HCT116 (cell line): ENCODE results near the gene ZFPL1. TPM values are rescaled to one million over a fixed set of nuclear protein-coding genes. Genes with fewer than 3 reads are reported as not detected.

Experiments
- ATAC-seq: fragments of 200-7000 bp; cut with Tn5 transposase; 2 replicates; pipeline ENCODE4 v1.9.1; 2020; ENCODE audit warnings: mild to moderate bottlenecking, moderate library complexity
- BruUV-seq: library from RNA; stranded (reverse); fragments of 400-500 nt; replicated peaks from 2 replicates; lab custom pipeline; 2021; lab: Mats Ljungman, UMichigan
- CTCF ChIA-PET: fragments of 300-600 bp; sonication (Branson Sonifier 250); formaldehyde crosslinking; loops from one replicate; lab custom pipeline; 2021; ENCODE audit warnings: antibody characterized with exemption; lab: Charles Lee
- POLR2A ChIA-PET: fragments of 300-600, 350-600 bp; sonication (Branson Sonifier 250); formaldehyde crosslinking; loops from one replicate; lab custom pipeline; 2021; ENCODE audit warnings: antibody characterized with exemption; lab: Charles Lee
- RAD21 ChIA-PET, 2 experiments: fragments of 300-600 bp; sonication (Branson Sonifier 250); formaldehyde crosslinking; loops; one replicate each; lab custom pipeline; 2023; ENCODE audit warnings: low total read pairs in 2 of 2; ENCODE audit not compliant: uncharacterized antibody in 2 of 2, unreplicated experiment in 2 of 2, low non-redundant PET in 1 of 2; lab: Charles Lee
- DNase-seq: peaks from one replicate; pipeline ENCODE4 v3.0.0-alpha.2; 2010; ENCODE audit warnings: low read depth, low spot score
- H2AFZ ChIP-seq: fragments of 200-600 bp; shearing (Covaris generic), sonication (generic); 2 replicates; pipeline ENCODE4 v1.6.1; 2017; ENCODE audit warnings: low read depth, mixed run types, mixed read lengths, antibody characterized with exemption, low read length; ENCODE audit not compliant: poor library complexity, severe bottlenecking
- H3K27ac ChIP-seq: 2 replicates; pipeline ENCODE4 v1.5.1; 2012; ENCODE audit warnings: low read depth, low read length
- H3K27me3 ChIP-seq: fragments of 200-600 bp; sonication (generic); 2 replicates; pipeline ENCODE4 v1.6.1; 2016; ENCODE audit warnings: mixed run types, low read length, mixed read lengths; ENCODE audit not compliant: insufficient read depth
- H3K36me3 ChIP-seq, 2 experiments: fragments of 200-500 bp in 1 of 2; fragments of 200-600 bp in 1 of 2; sonication (Bioruptor generic) in 1 of 2; sonication (generic) in 1 of 2; 2 replicates each; pipeline versions ENCODE4 v1.5.1 to v1.6.1; 2014 to 2016; ENCODE audit warnings: low read length in 2 of 2, inconsistent platforms in 1 of 2, mixed read lengths in 1 of 2, mixed run types in 1 of 2; ENCODE audit not compliant: insufficient read depth in 2 of 2, control insufficient read depth in 1 of 2
- H3K4me1 ChIP-seq, 2 experiments: fragments of 200-600 bp in 1 of 2; sonication (generic) in 1 of 2; 2 replicates each; pipeline versions ENCODE4 v1.5.1 to v1.6.1; 2012 to 2017; ENCODE audit warnings: low read length in 2 of 2, inconsistent platforms in 1 of 2, mild to moderate bottlenecking in 1 of 2, mixed read lengths in 1 of 2, mixed run types in 1 of 2, moderate library complexity in 1 of 2; ENCODE audit not compliant: insufficient read depth in 2 of 2, control insufficient read depth in 1 of 2
- H3K4me2 ChIP-seq: fragments of 200-600 bp; sonication (generic); 2 replicates; pipeline ENCODE4 v1.6.1; 2017; ENCODE audit warnings: mixed run types, low read length, mixed read lengths
- H3K4me3 ChIP-seq, 2 experiments: fragments of 200-600 bp in 1 of 2; sonication (generic) in 1 of 2; replicated peaks in 1 of 2; 2 replicates each; pipeline ENCODE4 v1.5.1; 2011 to 2016; ENCODE audit warnings: low read length in 2 of 2, control low read depth in 1 of 2, low read depth in 1 of 2, mild to moderate bottlenecking in 1 of 2, mixed read lengths in 1 of 2, mixed run types in 1 of 2
- H3K79me2 ChIP-seq: fragments of 200-600 bp; sonication (generic); 2 replicates; pipeline ENCODE4 v1.6.1; 2017; ENCODE audit warnings: mild to moderate bottlenecking, mixed run types, low read length, moderate library complexity, mixed read lengths; ENCODE audit not compliant: insufficient read depth
- H3K9ac ChIP-seq: fragments of 200-600 bp; sonication (generic); 2 replicates; pipeline ENCODE4 v1.6.1; 2016; ENCODE audit warnings: low read length, mixed read lengths
- H3K9me2 ChIP-seq: fragments of 200-600 bp; sonication (generic), shearing (Covaris generic); 2 replicates; pipeline ENCODE4 v1.6.1; 2017; ENCODE audit warnings: mixed run types, mild to moderate bottlenecking, moderate library complexity; ENCODE audit not compliant: insufficient read depth
- H3K9me3 ChIP-seq, 2 experiments: fragments of 200-500 bp in 1 of 2; fragments of 200-600 bp in 1 of 2; sonication (Bioruptor generic) in 1 of 2; sonication (generic) in 1 of 2; 2 replicates each; pipeline ENCODE4 v1.6.1; 2014 to 2017; ENCODE audit warnings: low read length in 2 of 2, mixed read lengths in 2 of 2, inconsistent platforms in 1 of 2, low read depth in 1 of 2, mild to moderate bottlenecking in 1 of 2, mixed run types in 1 of 2, moderate library complexity in 1 of 2; ENCODE audit not compliant: control insufficient read depth in 1 of 2, insufficient read depth in 1 of 2
- H4K20me1 ChIP-seq: fragments of 200-600 bp; sonication (generic), shearing (Covaris generic); 2 replicates; pipeline ENCODE4 v1.6.1; 2017; ENCODE audit warnings: mixed run types, mild to moderate bottlenecking, moderate library complexity; ENCODE audit not compliant: insufficient read depth
- CEBPB ChIP-seq: IDR thresholded peaks from 2 replicates; pipeline ENCODE4 v1.6.1; 2012; ENCODE audit warnings: low read depth
- JUND ChIP-seq: IDR thresholded peaks from 2 replicates; pipeline ENCODE4 v1.6.1; 2012
- SIN3A ChIP-seq: IDR thresholded peaks from 2 replicates; pipeline ENCODE4 v1.6.1; 2012; ENCODE audit warnings: low read depth
- SP1 ChIP-seq: IDR thresholded peaks from 2 replicates; pipeline ENCODE4 v1.6.1; 2012; ENCODE audit warnings: low read depth
- TCF7L2 ChIP-seq: IDR thresholded peaks from 2 replicates; pipeline ENCODE4 v1.7.0; 2011; ENCODE audit warnings: borderline replicate concordance, inconsistent platforms; ENCODE audit not compliant: insufficient read depth, insufficient read length; ENCODE audit errors: extremely low read depth
- intact Hi-C: fragments of 100-400 bp; cut with micrococcal nuclease; formaldehyde crosslinking; loops from 2 replicates; pipeline ENCODE4 v1.10.0; 2022
- total RNA-seq: library from RNA; stranded (reverse); gene quantifications from one replicate; pipeline ENCODE4 v1.2.1, GENCODE V29; 2021; ENCODE audit not compliant: unreplicated experiment
- TF ChIP-seq, protein P1 (sequence below): IDR thresholded peaks from 2 replicates; pipeline ENCODE4 v1.6.1; 2011; ENCODE audit warnings: mild to moderate bottlenecking, low read length, moderate library complexity; ENCODE audit not compliant: insufficient replicate concordance; ENCODE audit errors: extremely low read depth
- TF ChIP-seq, protein P2 (sequence below): IDR thresholded peaks from 2 replicates; pipeline ENCODE4 v1.6.1; 2012; ENCODE audit warnings: low read depth
- TF ChIP-seq, protein P3 (sequence below): IDR thresholded peaks from 2 replicates; pipeline ENCODE4 v1.6.1; 2012

Gene ZFPL1
- total RNA-seq, 1 experiment from 2014 or later: 35.3 TPM

DNA sequence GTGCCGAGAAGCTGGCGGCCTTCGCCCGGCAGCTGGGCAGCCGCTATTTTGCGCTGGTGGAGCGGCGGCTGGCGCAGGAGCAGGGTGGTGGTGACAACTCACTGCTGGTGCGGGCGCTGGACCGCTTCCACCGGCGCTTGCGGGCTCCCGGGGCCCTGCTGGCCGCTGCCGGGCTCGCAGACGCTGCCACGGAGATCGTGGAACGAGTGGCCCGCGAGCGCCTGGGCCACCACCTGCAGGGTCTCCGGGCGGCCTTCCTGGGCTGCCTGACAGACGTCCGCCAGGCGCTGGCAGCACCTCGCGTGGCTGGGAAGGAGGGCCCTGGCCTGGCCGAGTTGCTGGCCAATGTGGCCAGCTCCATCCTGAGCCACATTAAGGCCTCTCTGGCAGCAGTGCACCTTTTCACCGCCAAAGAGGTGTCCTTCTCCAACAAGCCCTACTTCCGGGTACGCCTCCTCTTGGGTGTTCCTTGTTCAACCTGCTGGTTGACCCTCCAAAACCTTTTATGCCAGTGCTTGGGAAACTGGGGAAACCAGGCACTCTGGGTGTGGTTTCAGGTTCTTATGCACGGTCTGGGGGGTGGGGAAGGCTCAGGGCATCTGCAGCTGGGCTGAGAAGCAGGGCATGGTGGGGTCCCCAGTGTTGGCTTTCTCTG lies 24.6 kb downstream of the ZFPL1 start (continued):
- no peak for TF ChIP-seq JUND

DNA sequence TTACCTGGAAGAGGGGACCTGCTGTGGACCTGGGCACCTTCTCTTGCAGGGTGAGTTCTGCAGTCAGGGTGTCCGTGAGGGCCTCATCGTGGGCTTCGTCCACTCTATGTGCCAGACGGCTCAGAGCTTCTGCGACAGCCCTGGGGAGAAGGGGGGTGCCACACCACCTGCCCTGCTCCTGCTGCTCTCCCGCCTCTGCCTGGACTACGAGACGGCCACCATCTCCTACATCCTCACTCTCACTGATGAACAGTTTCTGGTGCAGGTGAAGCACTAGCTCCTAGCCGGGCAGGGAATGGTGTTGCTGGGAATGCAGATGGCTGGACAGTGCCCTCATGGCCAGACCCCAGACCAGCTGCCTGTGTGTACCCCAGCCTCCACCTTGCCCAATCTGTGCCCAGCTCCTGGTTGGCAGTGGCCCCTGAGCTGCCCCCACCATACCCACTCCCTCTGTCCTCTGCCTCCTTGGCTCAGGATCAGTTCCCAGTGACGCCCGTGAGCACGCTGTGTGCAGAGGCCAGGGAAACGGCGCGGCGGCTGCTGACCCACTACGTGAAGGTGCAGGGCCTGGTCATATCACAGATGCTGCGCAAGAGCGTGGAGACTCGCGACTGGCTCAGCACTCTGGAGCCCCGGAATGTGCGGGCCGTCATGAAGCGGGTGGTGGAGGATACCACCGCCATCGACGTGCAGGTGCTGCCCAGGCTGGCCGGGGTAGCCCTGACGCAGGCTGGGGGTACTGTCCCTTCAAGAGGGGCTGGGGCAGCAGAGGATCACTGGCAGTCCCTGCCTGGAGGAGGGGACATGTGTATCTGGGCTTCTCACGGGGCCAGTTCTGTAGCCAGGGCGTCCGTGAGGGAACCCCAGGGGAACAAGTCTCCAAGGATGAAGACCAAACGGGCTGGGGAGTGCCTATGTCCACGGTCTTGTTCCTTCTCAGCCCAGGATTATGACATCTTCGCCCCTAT lies 25.5 kb downstream of the ZFPL1 start:
- no TSS peak for BruUV-seq
- Histone ChIP-seq H3K79me2 (0 out of 2 replicates have a peak, but pooled peaks cover 4% of the 10 kb centered on the region), H3K9me3 (no peaks in the 10 kb centered on the region), H3K4me1 (peaks cover 15 to 34% of the 10 kb centered on the region in 2 experiments), H3K4me2 (no peak overlapping the region), H2AFZ (no peak overlapping the region), H3K4me3 (no peak overlapping the region), H3K36me3 (no peaks in the 10 kb centered on the region), H3K27ac (no peak overlapping the region), H4K20me1 (no peaks in the 10 kb centered on the region), H3K9me2 (no peaks in the 10 kb centered on the region), H3K9ac (no peak overlapping the region), H3K27me3 (no peaks in the 10 kb centered on the region)
- intact Hi-C loops: loop anchor here (1.0 to 10.0 kb wide), 4 partner anchors 73 to 263 kb away; partner anchors contain the start of genes ATG2A and CAPN1
- no peak for TF ChIP-seq SP1
- TF ChIP-seq, protein P1, sequence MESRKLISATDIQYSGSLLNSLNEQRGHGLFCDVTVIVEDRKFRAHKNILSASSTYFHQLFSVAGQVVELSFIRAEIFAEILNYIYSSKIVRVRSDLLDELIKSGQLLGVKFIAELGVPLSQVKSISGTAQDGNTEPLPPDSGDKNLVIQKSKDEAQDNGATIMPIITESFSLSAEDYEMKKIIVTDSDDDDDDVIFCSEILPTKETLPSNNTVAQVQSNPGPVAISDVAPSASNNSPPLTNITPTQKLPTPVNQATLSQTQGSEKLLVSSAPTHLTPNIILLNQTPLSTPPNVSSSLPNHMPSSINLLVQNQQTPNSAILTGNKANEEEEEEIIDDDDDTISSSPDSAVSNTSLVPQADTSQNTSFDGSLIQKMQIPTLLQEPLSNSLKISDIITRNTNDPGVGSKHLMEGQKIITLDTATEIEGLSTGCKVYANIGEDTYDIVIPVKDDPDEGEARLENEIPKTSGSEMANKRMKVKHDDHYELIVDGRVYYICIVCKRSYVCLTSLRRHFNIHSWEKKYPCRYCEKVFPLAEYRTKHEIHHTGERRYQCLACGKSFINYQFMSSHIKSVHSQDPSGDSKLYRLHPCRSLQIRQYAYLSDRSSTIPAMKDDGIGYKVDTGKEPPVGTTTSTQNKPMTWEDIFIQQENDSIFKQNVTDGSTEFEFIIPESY: no peak
- no peak for TF ChIP-seq TCF7L2
- no peak for TF ChIP-seq CEBPB
- TF ChIP-seq SIN3A: no peak
- TF ChIP-seq, protein P2, sequence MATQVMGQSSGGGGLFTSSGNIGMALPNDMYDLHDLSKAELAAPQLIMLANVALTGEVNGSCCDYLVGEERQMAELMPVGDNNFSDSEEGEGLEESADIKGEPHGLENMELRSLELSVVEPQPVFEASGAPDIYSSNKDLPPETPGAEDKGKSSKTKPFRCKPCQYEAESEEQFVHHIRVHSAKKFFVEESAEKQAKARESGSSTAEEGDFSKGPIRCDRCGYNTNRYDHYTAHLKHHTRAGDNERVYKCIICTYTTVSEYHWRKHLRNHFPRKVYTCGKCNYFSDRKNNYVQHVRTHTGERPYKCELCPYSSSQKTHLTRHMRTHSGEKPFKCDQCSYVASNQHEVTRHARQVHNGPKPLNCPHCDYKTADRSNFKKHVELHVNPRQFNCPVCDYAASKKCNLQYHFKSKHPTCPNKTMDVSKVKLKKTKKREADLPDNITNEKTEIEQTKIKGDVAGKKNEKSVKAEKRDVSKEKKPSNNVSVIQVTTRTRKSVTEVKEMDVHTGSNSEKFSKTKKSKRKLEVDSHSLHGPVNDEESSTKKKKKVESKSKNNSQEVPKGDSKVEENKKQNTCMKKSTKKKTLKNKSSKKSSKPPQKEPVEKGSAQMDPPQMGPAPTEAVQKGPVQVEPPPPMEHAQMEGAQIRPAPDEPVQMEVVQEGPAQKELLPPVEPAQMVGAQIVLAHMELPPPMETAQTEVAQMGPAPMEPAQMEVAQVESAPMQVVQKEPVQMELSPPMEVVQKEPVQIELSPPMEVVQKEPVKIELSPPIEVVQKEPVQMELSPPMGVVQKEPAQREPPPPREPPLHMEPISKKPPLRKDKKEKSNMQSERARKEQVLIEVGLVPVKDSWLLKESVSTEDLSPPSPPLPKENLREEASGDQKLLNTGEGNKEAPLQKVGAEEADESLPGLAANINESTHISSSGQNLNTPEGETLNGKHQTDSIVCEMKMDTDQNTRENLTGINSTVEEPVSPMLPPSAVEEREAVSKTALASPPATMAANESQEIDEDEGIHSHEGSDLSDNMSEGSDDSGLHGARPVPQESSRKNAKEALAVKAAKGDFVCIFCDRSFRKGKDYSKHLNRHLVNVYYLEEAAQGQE: no peak
- TF ChIP-seq, protein P3, sequence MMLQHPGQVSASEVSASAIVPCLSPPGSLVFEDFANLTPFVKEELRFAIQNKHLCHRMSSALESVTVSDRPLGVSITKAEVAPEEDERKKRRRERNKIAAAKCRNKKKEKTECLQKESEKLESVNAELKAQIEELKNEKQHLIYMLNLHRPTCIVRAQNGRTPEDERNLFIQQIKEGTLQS: no peak
- CTCF ChIA-PET: interaction anchor here (1.0 to 1.5 kb wide), 9 partner anchors 12 to 265 kb away, joined by 3 to 14 read pairs (median 4); partner anchors contain the start of genes CDC42BPG, FAU, MRPL49 and SYVN1
- DNase-seq (no peak), ATAC-seq (no peak)
- POLR2A ChIA-PET: interaction anchor here (1.9 to 3.7 kb wide), 2 partner anchors 12 to 13 kb away, joined by 20 to 21 read pairs; partner anchors contain the start of genes FAU, MRPL49 and VPS51
- RAD21 ChIA-PET: no interaction called here
